Activated CD4-positive, alpha-beta T cell treated with anti-CD3 and anti-CD28 coated beads, Interleukin-2, Interleukin-6, amounts not matched to agents 100 ng/mL and 50 ng/mL, durations not matched to agents 16 hours and 8 hours (primary cell): ENCODE measurements around the gene MOV10.

Source experiments
- DNase-seq: peaks from one replicate; pipeline ENCODE4 v3.0.0-alpha.2; 2020

Gene MOV10

DNA sequence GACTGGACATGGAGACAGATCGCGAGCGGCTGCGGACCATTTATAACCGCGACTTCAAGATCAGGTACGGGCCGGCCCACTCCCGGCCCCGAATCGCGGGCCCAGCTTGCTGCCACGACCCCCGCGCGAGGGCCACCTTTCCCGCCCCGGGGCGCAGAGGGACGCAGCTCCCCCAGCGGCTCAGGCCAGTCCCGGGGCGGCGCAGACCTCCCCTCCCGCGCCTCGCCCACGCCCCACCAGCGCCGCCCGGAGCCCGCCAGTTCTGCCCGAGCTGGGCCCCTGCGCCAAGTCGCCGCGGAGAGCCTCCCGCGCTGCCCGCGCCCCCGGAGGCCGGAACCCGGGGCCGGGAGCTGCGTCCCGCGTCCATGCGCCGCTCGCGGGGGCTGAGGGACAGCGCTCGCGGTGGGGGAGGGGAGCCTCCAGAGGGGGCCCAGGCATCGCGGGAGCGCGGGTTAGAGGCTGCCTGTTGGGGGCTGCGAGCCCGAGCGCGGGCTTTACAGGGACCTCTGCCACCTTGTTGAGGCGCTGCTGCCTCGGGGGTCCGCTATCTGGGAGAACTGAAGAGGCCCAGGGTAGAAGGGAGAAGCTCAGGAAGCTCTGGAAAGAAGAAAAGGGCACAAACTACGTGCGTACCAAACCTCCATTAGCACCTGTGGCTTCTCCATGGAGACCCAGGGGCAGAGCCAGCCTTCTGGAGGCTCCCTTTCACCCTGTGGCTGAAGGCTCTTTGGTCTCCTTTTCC lies 698 bp downstream of the MOV10 start:
- peak; percentile 33 for DNase-seq

DNA sequence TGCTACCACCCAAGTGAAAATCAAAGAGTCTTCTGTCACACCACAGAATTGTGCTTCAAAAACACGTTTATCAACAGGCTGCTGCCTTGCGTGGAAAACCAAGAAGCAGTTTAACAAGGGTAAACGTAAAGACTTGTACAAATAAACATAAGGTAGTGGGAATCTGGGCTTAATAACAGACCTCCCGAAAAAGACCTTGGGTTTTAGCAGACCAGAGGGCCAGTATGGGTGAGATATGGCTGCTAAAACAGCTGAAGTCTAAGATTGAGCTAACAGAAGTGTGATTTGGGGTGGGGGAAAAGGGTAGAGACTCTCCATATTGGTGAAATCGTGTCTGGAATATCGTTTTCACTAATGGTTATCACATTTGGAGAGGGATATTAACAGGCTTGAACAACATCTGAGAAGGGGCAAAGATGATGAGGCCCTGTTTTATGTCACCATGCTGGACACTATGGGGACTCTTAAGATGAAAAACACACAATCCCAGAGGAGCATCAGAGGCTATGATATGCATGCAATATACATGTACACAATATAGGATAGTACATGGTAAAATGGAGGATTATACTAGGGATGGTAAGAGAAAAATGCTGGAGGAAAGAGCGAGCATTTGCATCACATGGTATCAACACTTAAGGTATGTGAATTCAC lies 1.4 kb downstream of the MOV10 start:
- no peak for DNase-seq

DNA sequence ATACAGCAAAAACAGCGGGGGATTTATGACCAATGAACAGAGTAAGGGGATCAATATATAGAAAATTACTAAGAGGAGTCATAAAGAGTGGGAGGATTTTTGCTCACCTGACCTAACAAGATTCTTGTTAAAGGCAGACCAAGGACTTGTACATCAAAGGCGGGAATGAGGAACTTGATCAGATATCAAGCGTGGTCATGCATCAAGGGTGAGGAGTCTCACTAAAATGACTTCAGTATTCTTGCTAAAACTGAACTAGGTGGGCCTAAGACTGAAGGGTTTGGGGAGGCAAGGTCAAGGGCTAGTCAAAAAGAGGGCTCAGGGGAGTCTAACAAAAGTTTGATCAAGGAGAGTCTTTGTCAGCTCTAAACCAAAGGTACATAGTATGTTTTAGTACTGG lies 2.1 kb downstream of the MOV10 start:
- no peak for DNase-seq

GRCh38 chr1:112677501-112677900 lies 3.0 kb downstream of the MOV10 start:
- DNase-seq = no peak

GRCh38 chr1:112678605-112679004 lies 4.1 kb downstream of the MOV10 start:
- DNase-seq = no peak

DNA sequence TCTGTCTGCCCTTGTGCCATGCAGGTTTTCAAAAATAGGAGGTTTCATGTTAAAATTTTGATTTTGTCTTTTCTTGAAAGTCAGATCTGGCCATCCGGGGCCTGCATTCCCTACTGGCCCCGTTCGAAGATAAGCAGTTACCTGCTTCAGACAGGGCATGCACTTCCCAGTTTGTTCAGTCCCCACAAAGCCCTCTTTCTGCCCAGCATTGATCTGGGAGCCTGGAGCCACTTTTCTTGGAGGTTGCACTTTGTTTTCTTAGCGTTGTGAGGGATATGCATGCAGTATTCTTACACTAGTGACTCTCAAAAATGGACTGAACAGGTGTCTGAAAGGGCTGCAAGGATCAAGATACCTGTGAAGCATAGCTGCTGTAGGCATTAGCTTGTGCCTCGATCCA lies 11.5 kb downstream of the MOV10 start:
- DNase-seq = no peak

- DNase-seq = no peak
Measured at GRCh38 chr1:112686417-112686816, 12.0 kb downstream of the MOV10 start.

DNA sequence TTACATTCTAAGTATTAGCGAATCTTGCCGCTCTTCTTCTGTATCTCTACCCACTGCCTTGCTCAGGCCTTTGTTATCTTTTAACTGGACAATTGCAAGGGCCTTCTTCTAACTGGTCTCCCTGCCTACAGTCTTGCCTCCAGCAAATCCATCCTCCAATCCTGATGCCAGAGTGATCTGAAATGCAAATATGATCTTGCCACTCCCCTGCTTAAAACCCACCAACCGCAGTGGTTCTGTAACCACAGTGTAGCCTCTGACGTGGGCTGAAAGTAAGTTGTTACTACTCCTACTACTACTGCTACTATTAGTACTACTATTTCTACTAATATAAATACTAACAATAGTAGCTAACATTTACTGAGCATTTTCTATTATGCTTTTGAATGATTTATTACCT lies 12.4 kb downstream of the MOV10 start:
- DNase-seq = no peak

- DNase-seq = no peak
Measured at GRCh38 chr1:112687361-112687760, 12.9 kb downstream of the MOV10 start.

DNA sequence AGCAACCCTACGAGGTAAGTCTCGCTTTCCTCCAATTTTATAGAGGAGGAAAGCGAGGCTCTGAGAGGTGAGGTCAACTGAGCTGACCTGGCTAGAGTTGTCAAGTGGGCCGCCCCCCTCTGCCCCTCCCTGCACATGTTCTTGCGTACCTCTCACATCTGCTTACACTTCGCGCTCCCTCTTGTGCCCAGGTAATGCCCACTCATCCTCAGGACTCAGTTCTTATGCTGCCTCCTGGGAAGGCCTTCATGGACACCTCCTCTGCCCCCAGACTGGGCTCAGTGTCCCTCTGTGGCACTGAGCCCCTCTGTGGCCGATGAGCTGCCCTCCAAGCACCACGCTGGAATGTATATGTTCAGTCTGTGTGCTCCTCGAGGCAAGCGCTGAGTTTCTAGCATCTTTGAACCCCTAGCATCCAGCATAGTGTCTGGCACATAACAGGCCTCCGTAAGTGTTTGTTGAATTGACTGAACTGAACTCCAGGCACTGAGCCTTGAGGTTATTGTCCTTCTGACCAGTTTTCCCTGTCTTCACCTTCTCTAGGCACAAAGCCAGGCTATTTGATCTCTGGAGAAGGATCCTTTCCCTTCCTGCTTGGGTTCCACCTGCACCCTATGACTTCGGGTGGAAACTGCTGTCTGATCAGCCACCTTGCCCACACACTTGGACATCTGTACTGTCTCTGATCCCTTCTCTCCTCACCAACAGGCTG lies 13.5 kb downstream of the MOV10 start:
- no peak for DNase-seq

GRCh38 chr1:112688781-112689193 lies 14.3 kb downstream of the MOV10 start:
- no peak for DNase-seq

DNA sequence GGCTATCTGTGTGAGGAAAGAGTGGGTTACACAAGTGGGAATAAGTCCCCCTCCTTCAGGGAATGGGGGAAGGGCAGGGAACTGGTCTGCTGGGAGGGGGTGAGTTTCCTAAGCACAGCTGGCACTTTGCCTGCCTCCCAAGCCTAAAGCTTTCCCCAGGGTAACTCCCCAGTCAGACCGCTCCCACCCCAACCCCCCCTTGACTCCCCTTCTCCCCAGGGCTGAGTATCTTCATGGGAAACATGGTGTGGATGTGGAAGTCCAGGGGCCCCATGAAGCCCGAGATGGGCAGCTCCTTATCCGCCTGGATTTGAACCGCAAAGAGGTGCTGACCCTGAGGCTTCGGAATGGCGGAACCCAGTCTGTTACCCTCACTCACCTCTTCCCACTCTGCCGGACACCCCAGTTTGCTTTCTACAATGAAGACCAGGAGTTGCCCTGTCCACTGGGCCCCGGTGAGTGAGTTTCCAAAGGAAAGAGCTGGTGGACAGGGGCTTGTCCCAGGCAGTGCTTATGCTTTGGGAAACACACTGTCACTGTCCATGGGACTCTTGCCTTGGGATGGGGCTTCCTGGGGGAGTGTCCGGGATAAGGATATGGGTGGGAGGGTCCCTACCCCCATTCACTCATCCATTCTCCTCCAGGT lies 14.9 kb downstream of the MOV10 start:
- no peak for DNase-seq

DNA sequence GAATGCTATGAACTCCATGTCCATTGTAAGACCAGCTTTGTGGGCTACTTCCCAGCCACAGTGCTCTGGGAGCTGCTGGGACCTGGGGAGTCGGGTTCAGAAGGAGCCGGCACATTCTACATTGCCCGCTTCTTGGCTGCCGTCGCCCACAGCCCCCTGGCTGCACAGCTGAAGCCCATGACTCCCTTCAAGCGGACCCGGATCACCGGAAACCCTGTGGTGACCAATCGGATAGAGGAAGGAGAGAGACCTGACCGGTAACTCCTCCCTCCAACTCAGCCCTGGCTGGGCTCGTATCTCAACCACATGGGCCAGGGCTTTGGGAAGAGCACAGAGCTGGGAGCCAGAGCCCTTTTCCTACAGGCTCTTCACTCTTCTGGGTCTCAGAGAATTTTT lies 15.4 kb downstream of the MOV10 start:
- DNase-seq = no peak

- DNase-seq = no peak
Measured at GRCh38 chr1:112692681-112693080, 18.2 kb downstream of the MOV10 start.

DNA sequence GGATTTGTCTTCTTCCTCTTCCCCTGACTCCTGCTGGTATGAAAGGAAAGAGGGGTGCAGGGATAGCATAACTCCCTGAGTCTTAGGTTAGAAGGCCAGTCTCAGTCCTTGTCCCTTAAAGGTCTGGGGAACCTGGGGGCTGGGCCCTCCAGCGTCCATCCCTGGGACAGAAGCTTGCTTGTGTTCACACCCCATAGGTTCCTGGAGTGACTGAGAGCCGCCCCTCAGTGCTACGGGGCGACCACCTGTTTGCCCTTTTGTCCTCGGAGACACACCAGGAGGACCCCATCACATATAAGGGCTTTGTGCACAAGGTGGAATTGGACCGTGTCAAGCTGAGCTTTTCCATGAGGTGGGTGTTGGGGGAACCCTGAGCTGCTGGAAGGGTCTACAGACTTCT lies 19.4 kb downstream of the MOV10 start:
- no peak for DNase-seq

GRCh38 chr1:112694363-112694929 lies 20.0 kb downstream of the MOV10 start:
- no peak for DNase-seq

- no peak for DNase-seq
Measured at GRCh38 chr1:112695276-112695675, 20.8 kb downstream of the MOV10 start.

GRCh38 chr1:112696578-112697314 lies 22.3 kb downstream of the MOV10 start:
- DNase-seq = no peak

DNA sequence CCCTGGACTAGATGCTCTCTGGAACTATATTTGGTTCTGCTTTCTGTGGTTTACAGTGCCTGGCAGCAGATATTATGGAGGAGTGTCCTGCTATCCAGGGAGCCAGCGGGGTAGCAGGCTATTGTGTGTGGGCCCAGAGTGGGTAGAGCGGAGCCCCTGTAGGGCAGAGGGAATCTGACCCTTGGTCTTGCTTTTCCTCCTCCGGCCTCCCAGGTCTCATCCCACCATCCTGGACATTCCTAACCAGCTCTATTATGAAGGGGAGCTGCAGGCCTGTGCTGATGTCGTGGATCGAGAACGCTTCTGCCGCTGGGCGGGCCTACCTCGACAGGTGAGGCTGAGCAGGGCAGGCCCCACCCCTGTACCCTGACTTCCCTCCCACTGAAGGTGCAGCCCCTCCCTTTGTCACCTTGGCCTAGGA lies 23.3 kb downstream of the MOV10 start:
- no peak for DNase-seq

- no peak for DNase-seq
Measured at GRCh38 chr1:112698366-112699310, 24.2 kb downstream of the MOV10 start.

- no peak for DNase-seq
Measured at GRCh38 chr1:112699425-112700144, 25.1 kb downstream of the MOV10 start.
